HT-29 (cell line): ENCODE results near the gene CFAP61. TPM values are rescaled to one million over a fixed set of nuclear protein-coding genes. Genes with fewer than 3 reads are reported as not detected.

Experiments used
- DNase-seq: peaks from one replicate; pipeline ENCODE4 v3.0.0-alpha.2; 2015; ENCODE audit warnings: low spot score
- total RNA-seq: library from RNA; depleted of rRNA; stranded (reverse); fragments of >200 nt; shearing (Covaris generic); gene quantifications from 2 replicates; pipeline ENCODE4 v1.2.3, GENCODE V29; 2014

The CFAP61 gene
- total RNA-seq, 1 experiment from 2014 or later: not detected

DNA sequence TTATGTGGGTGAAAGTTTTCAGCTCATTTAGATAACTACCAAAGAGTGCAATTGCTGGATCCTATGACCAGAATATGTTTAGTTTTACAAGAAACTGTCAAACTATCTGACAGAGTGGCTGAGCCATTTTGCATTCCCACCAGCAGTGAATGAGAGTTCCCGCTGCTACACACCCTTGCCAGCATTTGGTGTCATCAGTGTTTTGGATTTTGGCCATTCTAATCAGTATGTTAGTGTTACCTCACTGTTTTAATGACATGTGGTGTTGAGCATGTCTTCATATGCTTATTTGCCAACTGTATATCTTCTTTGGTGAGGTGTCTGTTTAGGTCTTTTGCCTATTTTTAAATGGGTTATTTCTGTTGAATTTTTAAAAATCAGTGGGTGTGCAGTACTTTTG is 120.9 kb downstream of the CFAP61 start:
- DNase-seq: no peak

DNA sequence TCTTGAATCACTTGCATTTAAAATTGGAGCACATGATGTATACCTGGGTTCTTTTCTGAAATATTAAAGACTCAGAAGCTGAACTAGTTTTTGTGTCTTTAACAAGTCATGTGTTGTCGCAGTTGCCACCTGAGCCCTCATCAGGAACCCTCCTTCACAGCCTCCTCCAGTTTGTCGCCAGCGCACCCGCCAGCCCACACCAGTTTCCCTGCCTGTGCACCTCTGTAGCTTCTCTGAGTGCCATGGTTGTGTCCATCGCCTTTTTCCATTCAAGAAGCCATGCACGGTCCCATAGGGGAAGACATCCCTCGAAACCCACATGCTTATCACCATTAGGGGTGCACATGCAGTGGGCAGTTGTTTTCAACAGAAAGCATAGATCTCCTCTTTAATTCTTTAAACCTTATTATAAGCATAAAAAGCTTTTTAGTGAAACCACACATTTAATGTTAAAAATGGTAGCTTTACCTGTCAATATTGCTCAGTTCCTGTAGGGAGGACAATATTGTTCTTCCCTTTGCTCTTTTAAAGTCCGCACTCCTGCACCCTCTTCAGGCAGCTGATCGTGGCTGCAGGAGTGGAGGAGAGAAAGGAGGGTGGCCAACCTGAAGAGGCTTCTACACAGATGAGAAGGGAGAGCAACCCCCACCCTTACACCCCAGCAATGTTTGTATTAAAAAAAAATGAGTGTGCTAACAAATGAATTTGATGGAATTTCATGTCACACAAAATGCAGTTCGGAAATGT is 121.9 kb downstream of the CFAP61 start:
- no peak for DNase-seq

DNA sequence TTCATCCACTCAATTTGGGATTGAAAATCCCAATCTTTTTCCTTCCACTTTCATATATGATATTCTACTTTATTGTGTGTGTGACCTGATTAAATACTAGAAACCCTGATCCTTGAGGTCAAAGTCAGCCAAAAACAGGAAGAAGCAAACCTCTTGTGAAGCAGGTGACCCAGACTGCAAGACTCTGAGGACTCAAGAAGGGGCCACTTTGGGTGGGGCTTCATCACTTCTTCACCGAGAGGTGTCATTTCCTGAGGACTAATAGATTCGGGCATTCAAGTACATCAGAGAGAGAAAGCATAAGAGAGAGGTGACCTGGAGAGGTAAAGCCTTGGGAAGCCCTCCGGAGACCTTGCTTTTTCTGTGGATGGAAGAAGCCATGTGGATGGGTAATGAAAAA is 129.0 kb downstream of the CFAP61 start:
- no peak for DNase-seq

DNA sequence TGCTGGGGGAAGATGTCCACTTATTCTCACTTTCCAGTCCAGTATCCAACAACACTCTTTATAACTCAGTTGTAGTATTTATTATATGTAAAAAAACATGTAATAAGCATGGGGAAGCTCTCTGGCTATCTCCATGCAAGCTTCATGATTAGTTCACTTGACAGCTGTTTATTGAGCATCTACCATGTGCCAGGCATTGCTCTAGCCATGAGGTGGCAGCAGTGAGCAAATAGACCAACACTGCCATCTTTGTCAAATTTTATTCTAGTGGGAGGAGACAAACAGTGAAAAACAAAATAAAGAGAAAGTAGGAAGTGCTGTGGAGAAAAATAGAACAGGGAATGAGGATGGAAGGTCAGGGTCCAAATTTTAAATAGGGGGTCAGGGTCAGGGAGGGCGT is 131.8 kb downstream of the CFAP61 start:
- DNase-seq: no peak

DNA sequence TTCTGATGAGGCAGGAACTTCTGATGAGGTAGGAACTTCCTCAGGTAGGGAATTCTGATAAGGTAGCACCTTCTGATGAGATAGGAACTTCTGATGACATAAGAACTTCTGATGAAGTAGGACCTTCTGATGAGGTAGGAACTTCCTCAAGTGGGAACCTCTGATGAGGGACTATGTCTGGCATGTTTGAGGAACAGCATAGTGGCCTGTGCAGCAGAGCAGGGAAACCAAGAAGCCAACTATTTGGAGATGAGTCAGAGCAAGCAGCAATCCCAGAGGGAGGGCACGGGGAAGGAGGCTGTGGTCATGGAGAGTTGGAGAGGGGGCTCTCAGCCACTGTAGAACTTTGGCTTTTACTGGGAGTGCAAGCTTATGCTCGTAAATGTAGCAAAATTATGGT is 132.4 kb downstream of the CFAP61 start:
- DNase-seq: no peak

DNA sequence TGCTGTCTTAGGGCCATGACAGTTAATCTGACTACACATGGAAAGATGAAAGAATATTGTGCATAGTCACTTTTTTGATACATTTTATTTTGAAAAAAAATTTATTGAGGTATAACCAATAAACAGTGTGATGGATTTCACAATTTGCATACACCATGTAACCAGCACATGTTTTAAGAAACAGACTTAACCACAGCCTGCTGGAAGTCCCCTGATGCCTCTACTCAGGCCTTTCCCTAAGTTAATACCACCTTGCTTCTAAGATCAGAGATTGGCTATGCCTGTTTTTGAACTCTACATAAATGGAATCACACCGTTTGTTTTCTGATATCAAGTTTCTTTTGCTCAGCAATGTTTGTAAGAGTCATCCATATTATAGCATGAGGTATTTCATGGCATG is 136.3 kb downstream of the CFAP61 start:
- no peak for DNase-seq

DNA sequence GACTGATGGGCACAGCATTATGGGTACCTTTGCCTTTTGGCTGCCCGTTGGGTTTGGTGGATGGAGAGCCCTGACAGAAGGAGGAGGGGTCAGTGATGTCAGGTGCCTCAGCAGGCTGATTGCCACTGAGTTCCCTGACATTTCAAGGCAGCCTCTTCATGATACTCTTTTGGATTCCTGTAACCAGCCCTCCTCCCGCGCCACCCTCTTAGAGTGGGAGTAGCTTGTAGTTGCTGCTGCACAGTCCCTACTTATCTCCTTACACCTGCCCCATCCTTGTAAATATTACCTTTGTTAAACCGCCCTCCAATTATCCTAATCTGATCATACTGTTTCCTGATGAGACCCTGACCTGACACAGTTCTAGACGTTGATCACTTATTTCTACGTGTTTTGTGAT is 140.0 kb downstream of the CFAP61 start:
- no peak for DNase-seq

DNA sequence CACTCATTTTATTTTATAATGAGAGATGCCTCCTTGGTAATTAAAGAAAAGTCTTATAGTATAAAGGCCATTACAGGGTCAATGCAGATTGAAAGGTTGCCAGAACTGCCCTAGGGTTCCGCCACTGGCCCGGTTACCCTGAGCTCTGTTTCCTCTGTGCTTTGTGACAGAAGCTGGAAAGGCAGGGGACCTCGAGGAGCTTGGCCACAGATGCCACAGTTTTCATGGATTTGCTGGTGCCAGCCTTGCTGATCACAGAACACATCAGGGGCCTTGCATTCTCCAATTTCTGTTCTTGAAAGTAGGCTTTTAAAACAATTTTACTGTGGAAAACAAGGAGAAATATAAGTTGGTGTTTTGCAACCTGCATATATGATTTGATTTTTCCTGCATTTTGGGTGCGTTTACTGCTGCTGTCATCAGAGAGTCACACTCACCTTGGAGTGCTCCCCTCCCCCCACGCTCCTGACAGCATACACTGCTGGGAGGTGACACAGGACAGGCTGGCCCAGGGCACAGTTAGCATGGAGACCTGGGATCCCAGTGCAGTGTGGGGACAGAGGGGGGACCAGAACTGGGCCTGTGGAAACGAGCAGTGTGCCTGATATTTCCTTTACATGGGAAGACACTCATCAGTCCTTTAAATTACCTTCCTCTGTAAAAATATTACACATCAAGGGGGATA is 142.8 kb downstream of the CFAP61 start:
- DNase-seq: no peak

DNA sequence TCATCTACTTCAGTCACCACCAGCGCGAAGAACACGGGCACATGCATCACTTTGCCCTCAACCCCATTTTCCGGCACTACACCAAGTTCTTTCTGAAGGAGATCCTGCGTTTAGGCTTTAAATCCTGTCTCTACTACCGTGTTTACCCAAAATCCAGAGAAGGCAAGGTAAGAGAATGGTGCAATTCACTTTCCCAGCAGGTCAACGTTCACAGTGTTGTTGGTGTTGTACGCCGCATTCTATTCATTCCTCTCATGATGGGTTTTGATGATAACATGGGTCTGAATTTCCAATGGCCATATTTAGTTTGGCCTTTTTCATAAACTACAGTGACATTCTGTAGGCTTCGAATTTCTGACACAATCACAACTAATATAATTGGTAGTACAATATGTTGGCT is 144.3 kb downstream of the CFAP61 start:
- no peak for DNase-seq

DNA sequence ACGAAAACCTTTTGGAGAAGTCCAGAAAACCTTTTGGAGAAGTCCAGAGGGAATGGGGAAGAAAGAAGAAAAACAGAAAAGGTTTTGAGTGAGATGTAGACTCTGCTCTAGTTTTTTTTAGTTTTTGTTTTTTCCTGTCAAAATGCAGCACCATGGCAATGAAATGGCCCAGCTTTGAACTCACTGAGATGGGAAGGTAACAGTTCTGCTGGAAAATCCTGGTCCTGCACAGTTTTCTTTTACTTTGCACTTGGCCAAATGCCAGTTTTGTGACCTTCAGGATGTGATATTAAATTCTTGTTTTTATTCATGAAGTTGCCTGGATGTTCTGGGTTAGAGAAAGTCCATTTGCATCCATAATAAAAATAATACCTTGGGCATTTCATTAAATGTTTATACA is 145.7 kb downstream of the CFAP61 start:
- DNase-seq: no peak

DNA sequence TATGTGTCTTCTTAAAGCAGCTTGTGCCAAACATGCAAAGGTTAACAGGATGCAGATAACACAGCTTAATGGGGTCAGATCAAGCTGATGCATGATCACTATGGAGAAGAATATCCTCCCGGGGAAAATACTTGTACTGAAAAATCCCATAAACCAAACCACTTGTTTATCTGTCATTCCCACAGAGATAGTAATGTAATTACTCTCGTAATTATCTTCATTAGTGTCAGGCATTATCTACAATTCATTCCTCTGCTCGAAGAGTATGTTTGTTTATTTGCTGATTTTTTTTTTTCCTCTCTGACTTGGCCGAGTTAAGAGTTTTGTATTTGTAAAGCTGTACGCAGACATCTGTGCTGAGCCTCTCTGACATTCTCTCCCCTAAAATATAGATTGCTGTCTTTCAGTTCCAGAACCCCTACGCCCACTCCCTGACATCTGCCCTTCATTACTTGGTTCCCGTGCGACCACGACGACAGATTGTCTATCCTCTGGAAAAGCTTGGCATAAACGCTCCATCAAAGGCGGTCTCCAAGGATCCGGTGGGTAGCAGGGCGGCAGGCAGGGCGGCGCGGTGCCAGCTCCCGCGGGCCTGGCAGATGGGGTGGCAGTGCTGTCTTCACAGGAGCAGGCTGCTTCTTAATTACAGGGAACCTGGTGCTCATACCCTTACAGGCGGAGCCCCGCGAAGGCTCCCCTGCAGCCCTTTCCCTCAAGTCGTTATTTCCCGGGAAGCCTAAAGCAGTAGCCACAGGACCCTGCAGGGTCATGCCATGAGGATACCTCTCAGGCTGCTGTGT is 147.2 kb downstream of the CFAP61 start:
- no peak for DNase-seq

DNA sequence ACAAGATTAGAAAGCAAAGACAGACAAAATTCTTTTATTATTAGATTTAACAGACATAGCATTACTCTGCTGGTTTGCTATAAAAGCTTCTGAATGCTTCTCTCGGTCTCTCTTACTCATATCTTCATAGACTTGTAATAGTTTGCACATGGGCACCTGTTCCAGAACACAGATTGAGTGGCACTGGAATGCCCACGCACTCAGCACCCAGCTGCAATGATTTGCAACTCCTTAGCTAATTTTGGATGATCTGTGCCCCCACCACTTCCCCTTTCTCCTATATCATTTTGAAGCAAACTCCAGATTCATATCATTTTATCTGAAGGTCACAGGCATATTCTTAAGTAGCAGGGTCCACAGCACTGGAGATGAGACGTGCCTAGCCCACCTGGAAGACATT is 148.8 kb downstream of the CFAP61 start:
- no peak for DNase-seq

DNA sequence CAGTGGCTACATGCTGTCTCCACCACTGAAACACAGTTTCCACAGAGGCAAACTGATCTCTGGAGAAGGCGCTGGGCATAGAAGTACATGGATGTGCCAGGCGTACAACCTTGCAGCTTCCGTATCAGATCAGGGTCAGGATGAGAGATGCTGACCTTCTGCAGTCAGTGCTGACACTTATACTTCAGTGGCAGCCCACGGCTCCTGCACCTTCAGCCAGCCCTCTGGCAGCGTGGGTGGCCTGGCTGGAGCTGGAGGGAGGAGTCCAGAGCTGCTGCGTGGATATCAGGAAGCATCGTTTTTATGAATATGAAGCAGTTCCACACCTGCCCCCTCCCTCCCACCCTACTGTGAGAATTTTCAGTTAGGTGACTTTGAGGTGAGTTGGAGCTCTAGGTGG is 149.3 kb downstream of the CFAP61 start:
- DNase-seq: no peak

DNA sequence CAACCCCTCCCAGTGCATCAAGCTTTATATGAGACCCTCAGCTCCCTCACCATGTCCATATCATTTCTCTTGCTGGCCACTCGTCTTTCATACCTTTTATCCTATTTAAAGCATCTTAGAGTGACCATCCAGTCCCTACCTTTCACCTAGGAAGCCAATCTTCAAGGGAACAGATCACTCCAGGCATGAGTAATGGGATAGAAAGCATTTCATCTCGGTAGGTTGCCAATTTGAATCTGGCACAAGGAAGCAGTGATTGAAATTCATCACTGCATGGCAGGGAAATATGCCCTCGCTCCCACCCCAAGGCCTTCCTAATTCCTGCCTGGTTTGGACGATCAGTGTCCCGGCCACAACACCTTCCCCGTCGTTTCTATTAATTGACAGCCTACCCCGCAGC is 150.4 kb downstream of the CFAP61 start:
- no peak for DNase-seq

DNA sequence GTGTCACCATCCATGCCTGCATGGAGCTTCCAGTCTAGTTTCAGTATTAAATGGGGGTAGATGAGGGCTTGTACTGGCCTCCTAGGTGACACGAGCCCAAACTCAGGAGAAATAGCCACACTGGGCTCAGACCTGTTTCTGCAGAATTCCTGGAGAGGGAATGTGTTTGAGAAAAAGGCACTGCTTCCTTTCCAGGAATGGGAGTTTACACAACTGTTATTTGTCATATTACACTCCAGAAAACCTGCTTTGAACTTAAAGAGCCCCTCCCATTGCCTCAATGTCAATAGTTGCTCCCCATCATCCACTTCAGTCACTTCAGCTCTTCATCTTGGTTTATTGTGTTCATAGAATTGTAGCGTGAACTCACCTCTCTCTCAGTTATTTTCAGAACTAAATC is 151.5 kb downstream of the CFAP61 start:
- no peak for DNase-seq

DNA sequence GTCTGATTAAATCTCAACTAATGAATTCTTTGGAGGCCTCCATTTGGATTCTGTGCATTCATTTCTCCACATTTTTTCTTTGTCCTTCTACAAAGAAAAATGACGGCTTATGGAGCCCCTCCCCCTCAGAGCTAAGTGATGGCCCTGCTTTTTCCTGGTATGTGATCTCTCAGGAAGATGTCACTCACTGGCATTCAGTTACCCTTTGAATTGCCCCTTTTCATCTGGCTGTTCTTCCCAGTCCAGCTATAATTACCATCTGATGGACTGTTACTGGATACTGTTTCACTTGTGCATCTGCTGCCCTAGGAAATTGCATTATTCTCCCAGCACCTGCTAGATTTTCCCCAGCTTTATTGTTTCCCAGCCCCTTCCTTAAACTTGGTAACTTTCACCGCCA is 151.9 kb downstream of the CFAP61 start:
- no peak for DNase-seq

DNA sequence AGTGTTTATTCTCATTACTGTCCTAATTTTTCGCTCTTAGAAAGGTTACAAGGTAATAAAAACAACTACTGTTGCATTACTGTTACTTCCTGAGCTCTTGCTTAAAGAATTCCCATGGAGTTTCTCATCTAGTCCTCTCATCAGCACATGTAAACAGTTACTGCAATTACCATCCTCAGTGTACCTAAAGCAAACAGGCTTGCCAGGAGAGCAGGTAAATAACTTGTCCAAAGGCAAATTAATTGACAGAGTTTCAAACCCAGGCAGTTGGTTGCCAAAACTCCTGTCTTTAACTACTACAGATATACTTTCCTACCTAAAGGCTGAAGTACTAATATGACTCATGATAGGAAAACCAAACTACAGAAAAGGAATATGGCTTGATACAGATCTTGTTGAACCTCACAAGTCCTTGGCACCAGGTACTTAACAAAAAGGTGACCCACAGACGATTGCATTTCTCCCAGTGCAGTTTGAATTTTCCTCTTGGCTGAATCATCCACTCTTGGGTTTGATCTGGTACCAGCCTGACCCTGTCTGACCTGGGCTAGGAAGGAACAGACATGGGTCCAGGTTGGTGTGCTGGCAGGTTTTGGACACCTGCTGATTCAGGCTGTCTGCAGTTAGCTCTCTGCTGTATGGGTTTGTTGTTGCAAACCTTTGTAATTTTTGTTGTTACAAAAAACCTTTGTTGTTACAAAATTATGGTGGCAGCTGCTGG is 153.0 kb downstream of the CFAP61 start:
- DNase-seq: no peak

DNA sequence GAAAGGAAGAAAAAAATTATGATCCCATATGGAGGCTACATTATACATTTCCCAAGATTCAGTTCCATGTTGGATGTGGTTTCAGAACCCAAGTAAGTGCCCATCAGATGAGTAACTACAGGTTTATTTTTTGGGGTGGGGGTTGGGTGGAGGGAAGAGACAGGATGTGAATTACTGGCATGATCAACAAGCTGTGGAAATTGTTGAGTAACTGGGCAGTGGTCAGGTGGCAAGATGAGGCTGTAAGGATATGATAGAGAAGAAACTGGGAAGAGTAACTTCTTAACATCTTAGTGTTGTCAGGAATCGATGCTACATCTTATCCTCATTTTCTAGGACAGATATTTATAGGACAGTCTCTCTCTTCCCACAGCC is 153.5 kb downstream of the CFAP61 start:
- no peak for DNase-seq

DNA sequence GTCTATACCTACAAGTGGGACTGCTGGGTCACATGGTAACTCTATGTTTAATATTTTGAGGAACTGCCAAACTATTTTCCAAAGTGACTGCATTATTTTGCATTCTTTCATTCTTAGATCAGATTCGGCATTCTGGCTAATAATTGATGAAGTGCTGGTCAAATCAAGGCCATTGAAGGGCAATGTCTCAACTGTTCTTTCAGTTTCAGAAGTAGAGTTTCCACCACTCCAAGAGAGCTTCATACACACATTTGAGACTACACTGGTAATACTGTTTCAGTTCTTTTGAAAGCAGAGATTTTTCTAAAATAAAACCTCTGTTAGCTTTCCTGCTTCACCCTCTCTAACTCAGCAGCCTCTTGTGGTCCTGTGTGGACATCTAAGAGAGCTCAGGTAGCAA is 154.5 kb downstream of the CFAP61 start:
- no peak for DNase-seq

DNA sequence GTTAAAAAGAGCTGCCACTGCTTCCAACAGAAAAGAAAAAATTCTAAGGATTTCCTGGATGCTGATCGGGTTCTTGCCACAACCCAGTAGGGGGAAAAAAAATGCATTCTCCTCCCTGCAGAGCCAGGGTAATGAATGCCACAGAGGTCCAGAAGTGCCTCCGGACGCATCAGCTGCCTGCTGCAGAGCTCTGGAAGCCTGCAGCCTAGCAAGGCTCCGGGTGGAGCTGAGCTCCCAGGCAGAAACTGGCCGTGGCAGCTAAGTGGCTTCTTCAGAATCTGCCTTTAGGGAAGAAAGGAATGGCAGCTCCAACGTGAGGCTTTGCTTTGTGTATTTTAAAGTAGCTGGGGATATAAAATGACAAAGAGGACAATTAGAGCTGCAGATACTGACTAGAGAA is 155.0 kb downstream of the CFAP61 start:
- DNase-seq: no peak

DNA sequence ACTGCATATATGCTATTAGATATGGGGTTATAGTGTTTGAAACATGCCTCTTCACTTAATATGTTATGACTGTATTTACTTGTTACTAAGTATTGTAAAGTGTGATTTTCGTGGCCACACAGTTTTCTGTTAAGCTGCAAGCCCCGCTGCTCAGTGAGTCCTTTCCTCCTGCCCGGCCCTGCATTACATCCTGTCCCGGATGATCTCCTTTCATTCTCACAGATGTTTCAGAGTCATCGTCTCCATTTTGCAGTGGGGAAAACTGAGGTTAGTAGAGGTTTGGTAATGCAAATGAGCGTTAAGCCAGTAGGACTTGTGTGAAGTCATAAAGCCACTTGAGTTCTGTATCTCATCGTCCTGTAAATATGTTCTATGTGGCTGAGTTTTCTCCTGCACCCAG is 155.5 kb downstream of the CFAP61 start:
- no peak for DNase-seq

DNA sequence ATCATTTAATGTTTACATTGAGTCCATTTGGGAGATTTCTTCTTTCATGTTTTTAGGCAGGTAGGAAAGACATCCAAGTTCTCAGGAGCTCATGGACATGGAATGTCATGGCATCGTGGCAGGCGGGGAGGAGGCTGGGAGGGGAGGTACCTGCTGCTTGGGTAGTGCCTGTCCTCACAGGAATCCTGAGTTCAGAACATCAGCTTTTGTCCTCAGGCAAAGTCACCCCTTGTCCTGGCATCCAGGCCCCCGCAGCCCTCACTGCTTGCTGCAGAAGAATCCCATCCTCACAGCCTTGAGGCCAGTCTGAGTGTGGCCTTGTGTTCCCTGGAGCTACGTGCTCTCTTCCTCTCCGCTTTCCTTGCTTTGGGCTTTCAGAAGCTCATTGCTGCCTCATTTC is 157.4 kb downstream of the CFAP61 start:
- no peak for DNase-seq
